ENCODE measurements around the gene RFPL2. TPM values are rescaled to one million over a fixed set of nuclear protein-coding genes. Genes with fewer than 3 reads are reported as not detected.
"Not testable (repeated sequence)": the region's sequence is repeated elsewhere in the genome, so short reads cannot be mapped to it uniquely, and the experiment has no call there.

The RFPL2 gene
- total RNA-seq, 4 donors from 2014 or later, result not detected

DNA sequence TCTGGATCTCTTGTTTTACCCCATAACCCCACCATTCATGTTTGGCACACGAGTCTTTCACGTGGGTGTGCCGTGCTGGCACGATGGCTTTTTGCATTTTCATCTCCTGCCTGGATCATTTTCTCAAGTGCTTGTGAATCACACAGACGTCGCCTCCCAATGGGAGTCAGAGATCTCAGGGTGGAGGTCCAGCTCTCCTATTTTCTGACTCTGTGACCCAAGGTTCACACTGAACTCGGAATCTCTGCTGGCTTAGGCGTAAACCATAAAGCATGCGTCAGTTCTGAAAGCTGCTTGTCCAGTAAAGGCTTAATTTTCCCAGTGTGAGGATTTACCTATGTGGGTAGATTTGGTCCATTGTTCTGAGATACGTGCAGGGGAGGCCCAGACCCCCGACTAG is 29.8 kb downstream of the RFPL2 start:
- Histone ChIP-seq H3K27me3 (no peaks in the 10 kb centered on the region), H3K4me3 (no peak overlapping the region), H3K9me3 (no peaks in the 10 kb centered on the region), H3K36me3 (no peaks in the 10 kb centered on the region), H3K27ac (no peak overlapping the region), H3K4me1 (no peaks in the 10 kb centered on the region)
- DNase-seq, result no peak
- intact Hi-C loops (cut with DNase I; ENCODE audit: low total_unique reads), result no loop called here
- TF ChIP-seq POLR2A (IDR thresholded peaks at IDR 0.05), result no peak
- TF ChIP-seq CTCF (IDR thresholded peaks at IDR 0.05), result no peak

GRCh38 chr22:32165681-32166080 is 39.2 kb downstream of the RFPL2 start:
- no peaks in the 10 kb centered on the region for H3K4me1 ChIP-seq
- no peak for TF ChIP-seq CTCF (IDR thresholded peaks at IDR 0.05)
- no peak for TF ChIP-seq POLR2A (IDR thresholded peaks at IDR 0.05)
- H3K27me3 ChIP-seq, result no peaks in the 10 kb centered on the region
- no peaks in the 10 kb centered on the region for H3K9me3 ChIP-seq
- intact Hi-C loops (cut with DNase I; ENCODE audit: low total_unique reads), result no loop called here
- H3K36me3 ChIP-seq, result no peaks in the 10 kb centered on the region
- no peak overlapping the region for H3K27ac ChIP-seq
- DNase-seq, result no peak
- no peak overlapping the region for H3K4me3 ChIP-seq

DNA sequence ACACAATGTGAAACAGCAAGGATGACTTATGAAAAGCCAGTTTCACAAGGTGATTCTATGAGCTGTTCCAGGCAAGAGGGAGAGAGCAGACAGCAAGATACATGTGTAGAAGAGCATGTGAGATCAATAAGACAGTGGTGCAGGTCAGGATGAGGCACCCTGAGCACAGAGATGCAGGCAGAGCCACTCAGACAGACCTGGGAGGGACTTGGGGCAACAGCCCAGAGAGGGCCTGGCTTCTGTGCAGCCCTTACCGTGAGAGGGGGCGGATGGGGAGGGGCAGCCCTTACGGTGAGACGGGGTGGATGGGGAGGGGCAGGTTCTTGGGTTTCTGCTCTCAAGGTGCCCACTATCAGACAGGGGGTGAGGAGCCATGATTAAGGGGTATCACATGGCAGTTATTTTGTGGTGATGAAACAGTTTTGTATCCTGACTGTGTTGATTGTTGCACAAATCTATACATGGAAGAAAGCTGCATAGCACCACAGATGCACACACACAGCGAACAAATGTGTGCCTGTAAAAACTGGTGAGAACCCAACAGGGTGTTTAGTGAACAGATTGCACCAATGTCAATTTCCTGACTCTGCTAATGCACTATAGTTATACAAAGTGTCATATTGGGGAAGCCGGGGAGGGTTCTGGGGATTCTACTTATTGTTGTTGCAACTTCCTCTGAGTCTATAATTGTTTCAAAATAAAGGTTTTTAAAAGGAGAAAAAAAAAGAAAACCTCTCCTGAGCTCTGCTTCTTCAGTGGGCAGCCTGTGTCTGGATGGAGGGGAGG is 40.6 kb downstream of the RFPL2 start:
- TF ChIP-seq CTCF (IDR thresholded peaks at IDR 0.05) (no peak), POLR2A (IDR thresholded peaks at IDR 0.05) (no peak)
- no peaks in the 10 kb centered on the region for H3K9me3 ChIP-seq
- intact Hi-C loops (cut with DNase I; ENCODE audit: low total_unique reads), result no loop called here
- no peak overlapping the region for H3K4me3 ChIP-seq
- no peaks in the 10 kb centered on the region for H3K27me3 ChIP-seq
- DNase-seq, result no peak
- no peaks in the 10 kb centered on the region for H3K36me3 ChIP-seq
- H3K27ac ChIP-seq, result no peak overlapping the region
- H3K4me1 ChIP-seq, result no peaks in the 10 kb centered on the region

DNA sequence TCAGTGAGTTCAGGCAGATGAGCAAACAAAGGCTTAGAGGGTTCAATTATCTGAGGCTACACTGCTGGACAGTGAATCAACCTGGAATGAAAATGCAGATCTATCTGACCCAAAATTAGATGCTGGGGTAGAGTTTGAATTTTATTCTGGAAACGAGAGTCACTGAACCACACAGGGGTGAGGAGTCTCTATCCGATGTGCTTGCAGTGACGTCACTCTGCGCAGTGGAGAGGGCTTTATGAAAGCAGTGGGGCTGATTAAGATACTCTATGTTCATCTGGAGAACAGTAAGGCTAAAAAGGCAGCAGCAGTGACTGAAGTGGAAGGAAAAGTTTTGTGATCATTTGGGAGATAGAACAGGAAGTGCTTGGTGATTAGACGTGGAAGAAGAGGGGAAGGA is 44.5 kb downstream of the RFPL2 start:
- H3K36me3 ChIP-seq; H3K4me3 ChIP-seq; H3K4me1 ChIP-seq; H3K27me3 ChIP-seq; intact Hi-C loops (cut with DNase I; ENCODE audit: low total_unique reads); DNase-seq; H3K9me3 ChIP-seq; H3K27ac ChIP-seq: not testable (repeated sequence)

DNA sequence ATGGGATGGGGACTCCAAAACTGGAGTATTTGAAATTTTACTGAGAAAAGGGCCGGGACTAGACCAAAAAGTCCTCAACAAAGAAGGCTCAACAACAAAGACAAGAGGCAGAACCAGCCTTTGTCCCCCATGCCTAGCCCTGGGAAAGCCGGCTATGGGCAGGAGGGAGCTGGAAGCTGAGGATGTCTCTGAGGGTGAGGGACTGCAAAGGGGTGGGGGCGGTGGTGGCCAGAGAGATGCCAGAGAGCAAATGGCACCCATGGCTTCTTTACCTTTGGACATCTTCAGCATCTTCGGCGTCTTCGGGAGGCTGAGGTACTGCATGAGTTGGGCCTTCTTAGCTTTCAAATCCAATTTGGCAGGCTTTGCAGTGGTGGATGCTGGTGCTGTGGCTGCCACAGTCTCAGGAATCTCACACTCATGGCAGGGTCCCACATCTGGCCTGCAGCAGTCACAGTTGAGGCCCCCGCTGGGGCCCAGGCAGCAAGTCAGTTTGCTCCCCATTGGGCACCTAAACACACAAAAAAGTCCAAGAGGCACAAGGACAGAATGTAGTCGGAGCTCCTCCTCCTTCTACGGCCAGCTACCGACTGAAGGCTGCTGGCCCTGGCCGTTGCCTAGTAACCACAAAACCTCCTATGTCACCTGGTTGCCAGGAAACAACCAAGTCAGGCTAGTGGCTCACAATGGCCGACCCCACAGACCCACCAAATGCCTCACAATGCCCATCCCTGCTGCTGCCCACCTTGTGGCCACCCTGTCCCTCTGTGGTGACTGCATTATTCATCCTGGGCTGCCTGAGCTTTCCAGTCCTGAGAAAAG is 46.0 kb downstream of the RFPL2 start, which contains the start of gene C22orf42:
C22orf42 (minus strand) TSS at position 592 of the 822 bp plus-strand sequence; CDS start at position 504, 88 bp downstream.
- H3K27ac ChIP-seq, result no peak within 1 kb of the TSS
- H3K27me3 ChIP-seq, result no peaks in the 10 kb centered on the region
- H3K36me3 ChIP-seq, result no peaks in the 10 kb centered on the region
- DNase-seq, result no peak
- H3K4me1 ChIP-seq, result no peaks in the 10 kb centered on the region
- TF ChIP-seq POLR2A (IDR thresholded peaks at IDR 0.05) (no peak), CTCF (IDR thresholded peaks at IDR 0.05) (no peak)
- no peak within 1 kb of the TSS for H3K4me3 ChIP-seq
- intact Hi-C loops (cut with DNase I; ENCODE audit: low total_unique reads), result no loop called here
- no peaks in the 10 kb centered on the region for H3K9me3 ChIP-seq

GRCh38 chr22:32157632-32158031 is 47.2 kb downstream of the RFPL2 start:
- intact Hi-C loops (cut with DNase I; ENCODE audit: low total_unique reads); H3K36me3 ChIP-seq; H3K9me3 ChIP-seq; DNase-seq; H3K27me3 ChIP-seq; H3K4me1 ChIP-seq; H3K4me3 ChIP-seq; H3K27ac ChIP-seq: not testable (repeated sequence)

DNA sequence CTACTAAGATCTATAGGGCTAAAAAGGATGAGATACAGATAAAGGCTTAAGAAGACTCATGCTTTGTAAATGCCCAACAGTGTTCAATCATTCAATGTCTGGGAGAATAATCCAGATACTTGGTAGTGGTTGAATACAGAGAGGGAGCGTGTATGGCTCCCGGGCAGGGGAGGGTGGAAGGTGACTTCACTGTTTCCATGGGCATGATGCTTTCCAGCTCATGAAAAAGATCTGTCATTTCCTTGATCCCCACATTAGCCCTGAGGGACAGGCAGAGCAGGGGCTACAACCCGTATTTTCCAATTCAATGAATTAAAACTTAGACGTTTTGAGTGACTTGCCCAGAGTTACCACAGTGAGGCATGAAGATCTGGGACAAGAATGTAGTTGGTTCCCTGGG is 50.1 kb downstream of the RFPL2 start:
- DNase-seq; H3K4me1 ChIP-seq; intact Hi-C loops (cut with DNase I; ENCODE audit: low total_unique reads); H3K9me3 ChIP-seq; H3K36me3 ChIP-seq; H3K4me3 ChIP-seq; H3K27ac ChIP-seq; H3K27me3 ChIP-seq: not testable (repeated sequence)

DNA sequence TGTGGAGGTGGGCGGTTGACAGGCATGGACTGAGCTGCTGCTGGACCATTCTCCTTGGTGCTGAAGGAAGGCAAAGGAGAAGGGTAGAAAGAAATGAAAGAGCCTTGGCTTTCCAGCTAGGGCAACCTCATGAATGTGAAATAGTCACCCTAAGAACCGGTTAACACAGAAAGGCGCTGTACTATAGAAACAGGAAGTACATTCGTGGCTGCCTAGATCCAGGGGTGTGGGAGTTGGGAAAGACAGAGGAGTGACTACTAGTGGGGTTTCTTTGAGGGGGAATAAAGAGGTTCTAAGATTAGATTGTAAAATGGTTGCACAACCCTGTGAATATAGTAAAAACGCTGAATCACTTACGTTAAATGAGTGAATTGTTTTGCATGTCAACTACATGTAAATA is 53.2 kb downstream of the RFPL2 start:
- H3K36me3 ChIP-seq; H3K4me1 ChIP-seq; H3K27ac ChIP-seq; DNase-seq; H3K9me3 ChIP-seq; H3K27me3 ChIP-seq; intact Hi-C loops (cut with DNase I; ENCODE audit: low total_unique reads); H3K4me3 ChIP-seq: not testable (repeated sequence)

DNA sequence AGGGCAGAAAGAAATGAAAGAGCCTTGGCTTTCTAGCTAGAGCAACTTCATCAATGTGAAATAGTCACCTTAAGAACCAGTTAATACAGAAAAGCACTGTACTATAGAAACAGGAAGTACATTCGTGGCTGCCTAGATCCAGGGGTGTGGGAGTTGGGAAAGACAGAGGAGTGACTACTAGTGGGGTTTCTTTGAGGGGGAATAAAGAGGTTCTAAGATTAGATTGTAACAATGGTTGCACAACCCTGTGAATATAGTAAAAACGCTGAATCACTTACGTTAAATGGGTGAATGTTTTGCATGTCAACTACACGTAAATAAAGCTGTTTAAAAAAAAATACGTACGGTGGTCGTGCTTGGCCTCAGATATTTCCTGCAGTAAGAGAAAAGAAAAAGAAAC is 54.2 kb downstream of the RFPL2 start:
- H3K27me3 ChIP-seq; DNase-seq; H3K4me1 ChIP-seq; H3K9me3 ChIP-seq; H3K27ac ChIP-seq; intact Hi-C loops (cut with DNase I; ENCODE audit: low total_unique reads); H3K36me3 ChIP-seq; H3K4me3 ChIP-seq: not testable (repeated sequence)
